K562 (cell line): Measurements from ENCODE around the gene STYX. TPM values are rescaled to one million over a fixed set of nuclear protein-coding genes. Genes with fewer than 3 reads are reported as not detected.
A peak's percentile ranks its signal among the peaks of the same experiment; 100 is the strongest.

Experiments
- CCAR2 ChIP-seq: fragments of 200-400 bp; formaldehyde crosslinking; IDR thresholded peaks from 2 replicates; pipeline ENCODE4 v1.6.1; 2017; ENCODE audit warnings: mild to moderate bottlenecking, low read depth, low read length
- HEY1 ChIP-seq: fragments of 250-450 bp; sonication (Bioruptor Pico); IDR thresholded peaks from 2 replicates; pipeline ENCODE4 v1.5.0; 2020; ENCODE audit warnings: mild to moderate bottlenecking, moderate library complexity, borderline replicate concordance
- KAT2B ChIP-seq: IDR thresholded peaks from one replicate; pipeline ENCODE4 v1.6.1; 2012; ENCODE audit warnings: low read depth, mild to moderate bottlenecking, control low read depth, inconsistent platforms, low read length, moderate library complexity
- KHSRP ChIP-seq: fragments of 450-650 bp; IDR thresholded peaks from 2 replicates; pipeline ENCODE4 v1.6.1; 2017
- MEIS2 ChIP-seq: fragments of 450-650 bp; IDR thresholded peaks from 2 replicates; pipeline ENCODE4 v1.6.1; 2014; ENCODE audit warnings: mild to moderate bottlenecking; ENCODE audit not compliant: partially characterized antibody
- PHF8 ChIP-seq: fragments of 200-600 bp; sonication (generic); IDR thresholded peaks from 2 replicates; pipeline ENCODE4 v1.6.1; 2012; ENCODE audit warnings: mixed run types, mild to moderate bottlenecking, inconsistent platforms, low read length, moderate library complexity, borderline replicate concordance
- RBBP5 ChIP-seq: fragments of 200-600 bp; sonication (generic); IDR thresholded peaks from 2 replicates; pipeline ENCODE4 v1.6.1; 2012; ENCODE audit warnings: borderline replicate concordance, mild to moderate bottlenecking, low read length, control low read depth, inconsistent platforms; ENCODE audit not compliant: insufficient read depth, poor library complexity, severe bottlenecking
- STAT5A ChIP-seq: IDR thresholded peaks from 2 replicates; pipeline ENCODE4 v1.6.1; 2012; ENCODE audit warnings: low read length, inconsistent platforms, borderline replicate concordance
- ZBTB34 ChIP-seq: fragments of 250-450 bp; sonication (Bioruptor Pico); IDR thresholded peaks from 2 replicates; pipeline ENCODE4 v1.8.0; 2021; ENCODE audit warnings: mild to moderate bottlenecking, moderate library complexity
- ZNF140 ChIP-seq: fragments of 250-450 bp; sonication (Bioruptor Pico); IDR thresholded peaks from 2 replicates; pipeline ENCODE4 v1.8.0; 2021; ENCODE audit warnings: moderate library complexity, mild to moderate bottlenecking, inconsistent platforms
- ZNF217 ChIP-seq: sonication (generic); formaldehyde crosslinking; IDR thresholded peaks from 2 replicates; pipeline ENCODE4 v1.8.0; 2022; ENCODE audit warnings: mild to moderate bottlenecking, missing genetic modification reagents
- ZNF609 ChIP-seq: sonication (generic); formaldehyde crosslinking; IDR thresholded peaks from 2 replicates; pipeline ENCODE4 v1.8.1; 2023; ENCODE audit warnings: missing genetic modification reagents, mild to moderate bottlenecking, borderline replicate concordance
- ZNF699 ChIP-seq: fragments of 250-450 bp; sonication (Bioruptor Pico); IDR thresholded peaks from 2 replicates; pipeline ENCODE4 v1.8.0; 2021; ENCODE audit warnings: mild to moderate bottlenecking, moderate library complexity; ENCODE audit not compliant: insufficient replicate concordance
- ZNF77 ChIP-seq: fragments of 250-450 bp; sonication (Bioruptor Pico); IDR thresholded peaks from 2 replicates; pipeline ENCODE4 v1.5.0; 2020
- polyA plus RNA-seq, 8 experiments: library from polyadenylated mRNA; depleted of rRNA in 4 of 8; stranded (reverse) in 5 of 8; unstranded in 3 of 8; fragments of >200 nt; fragmentation: Nextera tagmentation in 2 of 8; fragmentation: Illumina TruSeq in 1 of 8; extraction: Ambion mirVana in 2 of 8; extraction: Trizol in 1 of 8; gene quantifications; 2 replicates each; pipeline versions ENCODE4 v1.2.1 to v1.2.3, GENCODE V29; 2011 to 2014; ENCODE audit warnings: inconsistent platforms in 1 of 8, missing spikeins in 1 of 8
- total RNA-seq, 7 experiments: library from RNA; depleted of rRNA in 6 of 7; stranded (reverse); fragments of >200 nt in 6 of 7; fragmentation: Illumina TruSeq in 2 of 7; extraction: Trizol in 2 of 7; gene quantifications; 2 replicates each; pipeline versions ENCODE4 v1.2.1 to v1.2.3, GENCODE V29; 2011 to 2021; ENCODE audit warnings: low replicate concordance in 1 of 7
- TF ChIP-seq, protein P1 (sequence below): fragments of 250-450 bp; sonication (Bioruptor Pico); IDR thresholded peaks from 2 replicates; pipeline ENCODE4 v1.4.0; 2020; ENCODE audit warnings: borderline replicate concordance
- TF ChIP-seq, protein P2 (sequence below): sonication (generic); formaldehyde crosslinking; IDR thresholded peaks from 2 replicates; pipeline ENCODE4 v1.8.0; 2022; ENCODE audit warnings: mild to moderate bottlenecking, missing genetic modification reagents

The STYX gene
- total and polyA plus RNA-seq, 9 of the 15 experiments (the other 6 are each of a cell fraction or from before 2014, with no cell fraction given) = 5.0 to 15.4 (median 10.6) TPM

DNA sequence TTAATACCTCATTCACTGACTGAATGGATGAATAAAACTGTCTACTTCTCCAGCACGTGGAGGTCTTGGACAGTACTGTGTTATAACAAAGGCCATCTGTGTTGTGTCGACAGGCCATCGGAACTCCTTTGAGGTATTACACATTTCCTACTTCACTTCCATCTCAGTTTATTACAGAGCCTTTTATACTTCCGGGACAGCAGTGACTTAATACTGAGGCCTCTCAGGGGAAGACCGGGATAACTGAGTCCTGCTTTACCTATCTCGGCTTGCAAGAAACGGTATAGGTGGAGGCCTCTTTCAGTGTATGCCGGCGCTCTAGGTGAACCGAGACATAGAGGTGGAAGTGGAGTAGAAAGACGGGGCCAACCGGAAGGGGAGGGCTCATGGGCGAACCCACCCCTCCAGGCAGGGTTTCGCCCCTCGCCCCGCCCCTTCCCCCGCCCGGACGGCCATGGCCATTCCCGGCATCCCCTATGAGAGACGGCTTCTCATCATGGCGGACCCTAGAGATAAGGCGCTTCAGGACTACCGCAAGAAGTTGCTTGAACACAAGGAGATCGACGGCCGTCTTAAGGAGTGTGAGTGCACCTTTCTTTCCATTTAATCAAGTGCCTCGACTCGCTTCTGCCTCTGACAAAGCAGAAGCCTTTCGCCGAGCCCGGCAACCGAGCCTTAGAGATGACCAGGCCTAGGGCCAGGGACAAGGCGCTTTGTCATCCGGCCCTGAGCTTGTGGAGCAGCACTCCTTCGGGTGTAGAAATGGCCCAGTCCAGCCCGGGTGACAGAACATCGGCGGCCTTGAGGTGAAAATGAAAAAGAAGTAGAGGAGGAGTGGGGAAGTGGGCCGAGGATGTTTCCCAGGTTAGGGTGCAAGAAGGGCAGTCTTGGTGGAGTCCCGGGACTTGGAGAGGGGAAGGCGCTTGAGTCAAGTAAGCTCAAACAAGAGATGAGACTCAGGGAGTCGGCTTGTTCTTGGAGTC, 23.0 kb upstream of the STYX start, which contains the start of gene PSMC6 (continued):
- TF ChIP-seq HEY1 (CRISPR knock-in tag) = no peak
- no peak for TF ChIP-seq STAT5A
- TF ChIP-seq CCAR2 = no peak
- TF ChIP-seq MEIS2 = no peak
- peak; percentile 71 for TF ChIP-seq RBBP5
- TF ChIP-seq KAT2B = no peak
- no peak for TF ChIP-seq ZNF699 (CRISPR knock-in tag)
- TF ChIP-seq ZNF77 (CRISPR knock-in tag) = no peak
- no peak for TF ChIP-seq ZBTB34 (CRISPR knock-in tag)
- no peak for TF ChIP-seq ZNF140
- no peak for TF ChIP-seq KHSRP
- TF ChIP-seq, protein P1, sequence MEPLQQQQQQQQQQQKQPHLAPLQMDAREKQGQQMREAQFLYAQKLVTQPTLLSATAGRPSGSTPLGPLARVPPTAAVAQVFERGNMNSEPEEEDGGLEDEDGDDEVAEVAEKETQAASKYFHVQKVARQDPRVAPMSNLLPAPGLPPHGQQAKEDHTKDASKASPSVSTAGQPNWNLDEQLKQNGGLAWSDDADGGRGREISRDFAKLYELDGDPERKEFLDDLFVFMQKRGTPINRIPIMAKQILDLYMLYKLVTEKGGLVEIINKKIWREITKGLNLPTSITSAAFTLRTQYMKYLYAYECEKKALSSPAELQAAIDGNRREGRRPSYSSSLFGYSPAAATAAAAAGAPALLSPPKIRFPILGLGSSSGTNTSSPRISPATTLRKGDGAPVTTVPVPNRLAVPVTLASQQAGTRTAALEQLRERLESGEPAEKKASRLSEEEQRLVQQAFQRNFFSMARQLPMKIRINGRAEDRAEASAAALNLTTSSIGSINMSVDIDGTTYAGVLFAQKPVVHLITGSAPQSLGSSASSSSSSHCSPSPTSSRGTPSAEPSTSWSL (CRISPR knock-in tag) = no peak
- TF ChIP-seq, protein P2, sequence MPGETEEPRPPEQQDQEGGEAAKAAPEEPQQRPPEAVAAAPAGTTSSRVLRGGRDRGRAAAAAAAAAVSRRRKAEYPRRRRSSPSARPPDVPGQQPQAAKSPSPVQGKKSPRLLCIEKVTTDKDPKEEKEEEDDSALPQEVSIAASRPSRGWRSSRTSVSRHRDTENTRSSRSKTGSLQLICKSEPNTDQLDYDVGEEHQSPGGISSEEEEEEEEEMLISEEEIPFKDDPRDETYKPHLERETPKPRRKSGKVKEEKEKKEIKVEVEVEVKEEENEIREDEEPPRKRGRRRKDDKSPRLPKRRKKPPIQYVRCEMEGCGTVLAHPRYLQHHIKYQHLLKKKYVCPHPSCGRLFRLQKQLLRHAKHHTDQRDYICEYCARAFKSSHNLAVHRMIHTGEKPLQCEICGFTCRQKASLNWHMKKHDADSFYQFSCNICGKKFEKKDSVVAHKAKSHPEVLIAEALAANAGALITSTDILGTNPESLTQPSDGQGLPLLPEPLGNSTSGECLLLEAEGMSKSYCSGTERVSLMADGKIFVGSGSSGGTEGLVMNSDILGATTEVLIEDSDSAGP (CRISPR knock-in tag) = no peak
- peak; percentile 92 for TF ChIP-seq PHF8
- no peak for TF ChIP-seq ZNF217 (CRISPR knock-in tag)
- TF ChIP-seq ZNF609 (CRISPR knock-in tag) = no peak
